SK-N-DZ (cell line): ENCODE measurements around the gene ODAD4. TPM values are rescaled to one million over a fixed set of nuclear protein-coding genes. Genes with fewer than 3 reads are reported as not detected.

Experiments used
- DNase-seq: peaks from one replicate; pipeline ENCODE4 v3.0.0-alpha.2; 2015; ENCODE audit warnings: low spot score
- polyA plus RNA-seq, 2 experiments: library from polyadenylated mRNA; depleted of rRNA; stranded (reverse); fragments of >200 nt; gene quantifications; 2 replicates each; pipeline ENCODE4 v1.2.3, GENCODE V29; 2014

Gene ODAD4, protein sequence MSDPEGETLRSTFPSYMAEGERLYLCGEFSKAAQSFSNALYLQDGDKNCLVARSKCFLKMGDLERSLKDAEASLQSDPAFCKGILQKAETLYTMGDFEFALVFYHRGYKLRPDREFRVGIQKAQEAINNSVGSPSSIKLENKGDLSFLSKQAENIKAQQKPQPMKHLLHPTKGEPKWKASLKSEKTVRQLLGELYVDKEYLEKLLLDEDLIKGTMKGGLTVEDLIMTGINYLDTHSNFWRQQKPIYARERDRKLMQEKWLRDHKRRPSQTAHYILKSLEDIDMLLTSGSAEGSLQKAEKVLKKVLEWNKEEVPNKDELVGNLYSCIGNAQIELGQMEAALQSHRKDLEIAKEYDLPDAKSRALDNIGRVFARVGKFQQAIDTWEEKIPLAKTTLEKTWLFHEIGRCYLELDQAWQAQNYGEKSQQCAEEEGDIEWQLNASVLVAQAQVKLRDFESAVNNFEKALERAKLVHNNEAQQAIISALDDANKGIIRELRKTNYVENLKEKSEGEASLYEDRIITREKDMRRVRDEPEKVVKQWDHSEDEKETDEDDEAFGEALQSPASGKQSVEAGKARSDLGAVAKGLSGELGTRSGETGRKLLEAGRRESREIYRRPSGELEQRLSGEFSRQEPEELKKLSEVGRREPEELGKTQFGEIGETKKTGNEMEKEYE
- 1.5 and 3.5 TPM in 2 replicates for polyA plus RNA-seq (2014; cell fraction: cytosol; rRNA removed)
- polyA plus RNA-seq (2014; cell fraction: nucleus; rRNA removed) = 1.4 and 2.5 TPM in 2 replicates

- DNase-seq = peak; percentile 97
Observed at GRCh38 chr17:41930009-41930832, at the start of gene ODAD4. Gene ODAD4 (plus strand): TSS chr17:41930617. CDS start chr17:41930724, 107 bp downstream.

DNA sequence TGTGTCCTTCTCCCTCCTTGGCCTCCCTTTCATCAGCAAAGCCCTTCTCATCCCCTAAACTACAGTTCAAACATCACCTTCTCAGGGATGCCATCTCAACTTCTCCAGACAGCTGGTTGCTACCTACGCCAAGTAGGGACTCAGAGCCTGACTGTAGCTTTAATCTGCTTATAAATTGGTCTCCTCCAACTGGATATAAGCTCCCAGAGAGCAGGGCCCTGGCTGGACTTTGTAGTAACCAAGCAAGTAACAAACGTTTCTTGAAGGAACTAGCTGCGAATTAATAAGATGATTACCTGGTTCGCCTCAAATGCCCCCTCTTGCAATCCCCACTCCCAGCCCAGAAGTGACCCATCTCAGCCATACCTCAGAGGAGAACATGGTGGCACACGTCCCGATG, 47.7 kb upstream of the ODAD4 start:
- no peak for DNase-seq

GRCh38 chr17:41885733-41886132, 44.7 kb upstream of the ODAD4 start:
- no peak for DNase-seq

DNA sequence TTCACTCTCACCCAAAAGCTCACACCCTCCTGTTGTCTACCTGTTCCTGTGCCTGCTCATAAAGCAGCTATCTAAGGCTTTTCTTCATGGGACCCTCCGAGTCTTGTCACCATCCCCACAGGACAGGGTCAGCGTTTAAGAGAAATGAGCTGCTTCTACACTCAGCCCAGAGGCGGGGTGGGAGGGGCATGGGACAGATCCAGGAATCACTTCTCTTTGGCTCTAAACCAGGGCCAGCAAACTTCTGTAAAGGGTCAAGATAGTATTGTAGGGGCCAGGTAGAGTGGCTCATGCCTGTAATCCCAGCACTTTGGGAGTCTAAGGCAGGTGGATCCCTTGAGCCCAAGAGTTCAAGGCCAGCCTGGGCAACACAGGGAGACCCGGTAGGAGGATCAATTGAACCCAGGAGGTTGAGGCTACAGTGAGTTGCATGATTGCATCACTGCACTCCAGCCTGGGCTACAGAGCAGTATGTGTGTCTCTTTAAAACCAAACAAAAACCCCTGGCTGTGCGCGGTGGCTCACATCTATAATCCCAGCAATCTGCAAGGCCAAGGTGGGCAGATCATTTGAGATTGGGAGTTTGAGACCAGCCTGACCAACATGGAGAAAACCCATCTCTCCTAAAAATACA, 42.0 kb upstream of the ODAD4 start:
- DNase-seq = no peak

DNA sequence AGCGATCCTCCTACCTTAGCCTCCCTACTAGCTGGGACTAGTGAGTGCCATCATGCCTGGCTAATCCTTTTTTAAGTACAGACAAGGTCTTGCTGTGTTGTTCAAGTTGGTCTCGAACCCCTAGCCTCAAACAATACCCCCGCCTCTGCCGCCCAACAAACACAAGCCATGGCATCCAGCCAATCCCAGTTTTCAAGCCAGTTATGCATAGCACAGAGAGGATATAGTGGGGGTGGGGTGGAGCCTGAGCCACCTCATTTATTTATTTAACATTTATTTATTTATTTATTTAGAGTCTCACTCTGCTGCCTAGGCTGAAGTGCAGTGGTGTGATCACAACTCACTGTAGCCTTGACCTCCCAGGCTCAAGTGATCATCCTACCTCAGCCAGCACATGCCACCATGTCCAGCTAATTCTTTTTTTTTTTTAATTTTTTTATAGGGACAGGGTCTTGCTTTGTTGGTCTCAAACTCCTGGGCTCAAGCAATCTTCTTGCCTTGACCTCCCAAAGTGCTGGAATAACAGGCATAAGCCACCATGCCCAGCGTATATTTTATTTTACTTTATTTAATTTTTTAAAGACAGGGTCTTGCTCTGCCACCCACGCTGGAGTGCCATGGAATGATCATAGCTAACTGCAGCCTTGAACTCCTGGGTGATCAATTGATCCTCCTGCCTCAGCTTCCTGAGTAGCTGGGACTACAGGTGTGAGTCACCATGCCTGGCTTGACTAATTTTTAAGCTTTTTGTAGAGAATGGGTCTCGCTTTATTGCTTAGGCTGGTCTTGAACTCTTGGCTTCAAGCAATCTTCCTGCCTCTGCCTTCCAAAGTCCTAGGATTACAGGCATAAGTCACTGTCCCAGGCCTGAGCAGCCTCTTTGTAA, 39.0 kb upstream of the ODAD4 start:
- no peak for DNase-seq

GRCh38 chr17:41892021-41892376, 38.4 kb upstream of the ODAD4 start:
- DNase-seq = no peak

DNA sequence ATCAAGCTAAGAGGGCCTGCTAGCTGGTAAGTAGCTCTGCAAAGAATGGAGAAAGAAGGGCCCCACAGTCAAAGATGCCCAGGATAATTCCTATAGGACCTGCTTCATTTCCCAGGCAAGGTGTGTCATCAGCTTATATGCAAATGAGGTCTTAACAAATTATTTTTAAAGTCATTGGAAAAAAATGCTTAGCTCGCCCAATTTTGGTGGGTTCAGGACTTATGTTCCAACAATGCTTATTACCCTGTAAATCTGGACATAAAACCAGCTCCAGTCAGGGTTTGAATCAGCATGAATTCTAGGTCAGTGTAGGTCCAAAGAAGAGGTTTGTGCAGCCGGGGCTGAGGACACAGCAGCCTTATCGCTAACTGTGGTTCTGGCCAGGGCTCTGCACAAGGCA, 37.0 kb upstream of the ODAD4 start:
- no peak for DNase-seq

DNA sequence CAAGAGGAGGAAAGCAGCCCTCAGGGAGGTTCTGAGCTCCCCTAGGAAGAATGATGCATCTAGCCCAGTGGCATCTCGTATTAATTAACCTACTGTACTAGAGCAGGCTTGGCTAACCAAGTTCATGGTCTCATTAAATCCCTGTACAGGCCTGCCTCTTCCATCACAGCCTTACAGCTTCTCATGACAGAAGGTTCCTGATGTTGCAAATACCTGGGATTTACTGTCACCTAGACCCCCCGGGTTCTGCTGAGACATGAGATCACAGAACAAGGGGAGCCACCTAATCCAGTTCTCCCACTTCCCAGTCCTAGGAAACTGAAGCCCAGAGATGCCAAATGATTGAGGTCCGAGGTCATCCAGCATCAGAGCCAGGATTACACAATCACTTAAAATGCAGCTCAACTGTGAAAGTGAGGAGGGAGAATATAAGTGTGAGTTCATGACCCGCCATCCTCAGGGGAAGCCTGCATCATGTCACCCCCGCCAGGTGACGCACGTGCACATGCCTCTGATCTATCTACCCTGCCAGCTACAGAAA, 35.6 kb upstream of the ODAD4 start:
- peak; percentile 80 for DNase-seq

DNA sequence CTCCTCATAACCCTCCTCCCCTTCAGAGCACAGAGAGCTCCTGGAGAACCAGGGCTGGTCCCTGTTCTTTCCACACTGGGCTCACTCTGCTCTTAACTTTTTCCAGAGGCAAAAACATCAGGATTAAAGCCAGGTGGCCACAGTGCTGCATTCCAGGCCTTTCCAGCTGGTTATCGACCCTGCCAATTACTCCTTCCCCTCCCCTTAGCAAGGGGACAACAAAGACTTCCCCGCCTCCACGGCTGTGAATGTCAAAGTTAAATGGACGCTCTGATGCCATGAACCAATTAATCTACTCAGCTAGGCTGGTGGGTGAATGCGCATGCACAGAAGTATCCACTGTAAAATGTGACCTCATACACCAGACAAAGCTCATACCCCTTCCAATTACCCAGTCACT, 34.8 kb upstream of the ODAD4 start:
- peak; percentile 55 for DNase-seq

GRCh38 chr17:41896726-41897125, 33.7 kb upstream of the ODAD4 start:
- no peak for DNase-seq

- no peak for DNase-seq
Observed at GRCh38 chr17:41901646-41902045, 28.8 kb upstream of the ODAD4 start.

DNA sequence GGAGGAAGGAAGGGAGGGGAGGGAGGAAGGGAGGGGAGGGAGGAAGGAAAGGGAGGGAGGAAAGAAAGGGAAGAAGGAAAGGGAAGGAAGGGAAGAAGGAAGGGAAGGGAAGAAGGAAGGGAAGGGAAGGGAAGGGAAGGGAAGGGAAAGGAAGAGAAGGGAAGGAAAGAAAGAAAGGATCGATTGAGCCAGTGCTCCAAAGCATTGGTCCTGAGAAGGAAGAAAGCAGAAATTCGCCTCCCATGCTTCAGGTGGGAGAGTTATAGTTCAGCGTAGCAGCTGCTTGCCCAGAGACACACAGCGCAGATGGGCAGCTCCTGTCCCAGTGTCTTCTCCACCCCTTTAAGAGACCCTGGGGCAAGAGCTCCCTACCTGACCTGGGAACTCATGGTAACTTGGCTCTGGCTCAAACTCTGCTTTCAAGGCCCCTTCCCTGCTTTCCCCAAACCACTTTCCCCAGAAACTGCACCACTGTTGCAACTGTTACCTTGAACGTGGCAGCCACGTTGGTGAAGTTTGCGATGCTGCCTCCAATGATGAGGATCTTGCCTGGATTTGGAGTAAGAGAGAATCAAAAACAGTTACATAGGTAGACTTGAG, 26.1 kb upstream of the ODAD4 start:
- DNase-seq = no peak

- DNase-seq = no peak
Observed at GRCh38 chr17:41905172-41905571, 25.2 kb upstream of the ODAD4 start.

DNA sequence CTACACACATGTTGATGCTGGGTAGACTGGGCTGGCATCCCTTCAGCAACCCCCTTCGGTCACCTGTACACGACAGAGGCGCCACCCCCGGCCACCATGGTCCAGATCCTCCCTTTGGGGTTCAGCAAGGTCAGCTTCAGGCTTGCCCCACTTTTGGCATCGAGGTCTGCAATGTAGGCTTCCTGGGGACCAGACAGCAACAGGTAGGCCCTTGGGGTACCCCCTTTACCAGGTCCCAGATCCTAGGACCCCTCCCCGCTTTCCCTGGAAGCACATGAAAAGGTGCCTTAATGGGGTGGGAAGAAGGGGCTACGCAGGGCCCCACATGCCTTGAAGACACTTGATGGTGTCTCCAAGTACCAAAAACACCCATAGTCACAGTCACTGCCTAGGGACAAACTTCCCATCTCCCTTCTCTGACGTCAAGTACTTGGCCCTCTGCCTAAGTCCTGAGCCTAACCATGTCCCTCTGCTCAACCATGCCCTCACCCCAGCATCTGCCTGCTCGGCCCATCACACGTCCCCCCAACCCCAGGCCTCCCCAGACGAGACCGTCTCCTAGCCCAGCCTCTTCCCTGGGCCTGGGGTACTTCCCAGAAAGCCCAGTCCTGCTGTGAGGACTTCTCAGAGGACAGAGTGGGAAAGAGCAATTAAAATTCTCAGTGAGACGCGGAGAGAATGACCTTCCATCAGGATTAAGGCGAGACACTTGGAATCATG, 23.8 kb upstream of the ODAD4 start:
- DNase-seq = no peak

DNA sequence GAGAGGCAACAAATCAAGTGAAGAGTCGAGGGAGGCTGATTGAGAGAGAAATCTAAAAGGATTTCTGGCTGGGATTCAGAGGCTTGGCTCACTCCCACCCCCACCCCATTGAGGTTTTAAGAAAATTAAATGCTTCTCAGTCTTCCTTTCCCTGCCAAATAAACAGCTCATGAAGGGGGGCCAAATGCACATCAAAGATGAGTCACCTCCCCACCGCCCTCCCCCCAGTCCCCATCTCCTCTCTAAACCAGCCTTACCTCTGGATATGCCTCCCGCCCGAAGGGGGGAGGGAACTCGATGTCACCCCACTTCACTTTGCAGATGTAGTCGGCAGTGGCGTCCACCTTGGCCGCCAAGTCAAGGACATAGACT, 23.2 kb upstream of the ODAD4 start:
- no peak for DNase-seq

GRCh38 chr17:41907633-41908539, 22.5 kb upstream of the ODAD4 start:
- DNase-seq = peak; percentile 95

DNA sequence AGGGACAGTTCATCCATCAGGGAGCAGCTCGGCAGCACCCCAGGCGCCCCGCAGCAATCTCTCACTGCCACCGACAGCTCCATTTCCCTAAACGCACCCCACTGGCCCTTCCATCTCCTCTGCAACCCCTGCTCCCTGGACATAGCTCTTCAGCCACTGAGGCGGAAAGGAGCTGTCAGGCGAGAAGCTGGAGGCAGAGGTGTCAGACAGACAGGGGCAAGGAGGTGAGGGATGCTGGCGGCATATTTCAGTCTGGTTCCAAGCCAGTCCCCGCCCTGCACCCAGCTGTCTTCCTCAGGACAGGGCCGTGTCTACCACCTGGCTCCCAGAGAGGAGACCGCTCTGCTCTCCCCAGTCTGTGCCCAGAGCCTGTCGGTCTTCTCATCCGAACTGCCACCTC, 21.3 kb upstream of the ODAD4 start:
- no peak for DNase-seq

GRCh38 chr17:41910701-41911391, 19.6 kb upstream of the ODAD4 start:
- DNase-seq = peak; percentile 51
